ENCODE data around the gene PPP2R2B.
"Not testable (repeated sequence)": the region's sequence is repeated elsewhere in the genome, so short reads cannot be mapped to it uniquely, and the experiment has no call there.

The PPP2R2B gene

GRCh38 chr5:146643776-146644175, 234.8 kb downstream of the PPP2R2B start:
- DNase-seq = no peak

- no peak for DNase-seq
These were observed 236.1 kb downstream of the PPP2R2B start for GRCh38 chr5:146642410-146642809.

DNA sequence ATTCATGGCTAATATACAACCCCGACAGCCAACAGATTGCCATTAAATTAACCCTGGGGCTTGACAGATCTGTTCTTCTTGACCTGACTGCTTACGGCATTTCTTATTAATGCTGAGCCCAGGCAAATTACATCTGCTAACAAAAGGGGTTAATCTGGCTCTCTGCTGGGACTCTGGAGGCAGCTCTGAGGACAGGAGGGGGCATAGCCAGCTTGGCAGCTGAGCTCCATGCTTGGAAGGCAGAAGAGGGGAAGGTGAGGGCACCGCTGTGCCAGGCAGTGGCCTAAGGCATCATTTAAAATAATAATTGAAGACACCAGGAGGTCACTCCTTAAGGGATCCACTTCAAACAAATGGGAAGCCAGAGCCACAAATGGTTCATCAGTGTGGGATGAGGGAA, 236.6 kb downstream of the PPP2R2B start:
- DNase-seq = no peak

DNA sequence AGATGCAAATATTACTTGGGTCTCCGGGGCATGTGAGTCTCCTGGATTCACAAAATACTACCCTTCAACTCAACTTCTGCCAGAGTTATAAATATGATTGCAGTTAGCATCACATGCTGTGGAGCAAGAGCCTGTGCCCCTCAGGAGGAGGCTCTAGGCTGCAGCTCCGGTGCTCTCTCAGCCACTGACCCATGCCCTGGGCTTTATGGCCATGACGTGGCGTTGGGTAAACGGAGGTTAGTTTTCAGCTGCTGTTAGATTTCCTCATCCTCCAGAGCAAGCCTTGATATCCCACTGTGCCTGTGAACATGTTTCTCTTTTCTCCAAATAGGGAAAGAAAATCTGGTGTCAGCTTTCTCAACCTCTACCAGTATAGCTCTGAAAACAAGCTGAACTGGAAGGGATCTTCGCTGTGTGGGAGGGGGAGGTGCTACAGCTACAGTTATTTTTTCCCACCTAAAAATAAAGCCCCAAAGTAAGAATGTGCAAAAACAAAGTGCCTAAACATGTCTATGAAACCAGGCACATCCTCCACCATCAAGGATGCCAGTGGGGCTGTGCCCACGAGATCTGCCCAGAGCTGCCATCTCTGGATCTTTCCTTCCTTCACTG, 238.2 kb downstream of the PPP2R2B start:
- no peak for DNase-seq

GRCh38 chr5:146635443-146635842, 243.1 kb downstream of the PPP2R2B start:
- DNase-seq = no peak

DNA sequence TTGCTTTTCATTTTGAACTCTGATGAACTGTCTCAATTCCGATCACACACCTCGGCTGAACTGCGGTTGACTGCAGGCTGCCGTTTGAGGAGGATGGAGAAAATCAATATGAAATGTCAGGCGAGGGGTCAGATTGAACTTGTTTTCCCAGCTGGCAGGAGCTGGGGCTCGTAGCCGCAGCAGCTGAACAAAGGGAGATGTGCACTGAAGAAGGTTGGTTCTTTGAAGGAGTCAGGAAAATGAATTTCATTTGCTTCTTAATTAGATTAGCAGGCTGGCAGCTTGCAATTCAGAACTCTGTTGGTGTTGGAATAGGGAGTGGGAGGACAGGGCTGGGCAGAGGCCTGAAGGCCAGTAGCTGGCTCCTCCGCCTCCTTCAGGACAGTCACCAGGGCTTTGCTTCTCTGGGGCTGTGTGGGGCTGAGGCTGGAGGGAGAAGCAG, 245.2 kb downstream of the PPP2R2B start:
- DNase-seq = no peak

DNA sequence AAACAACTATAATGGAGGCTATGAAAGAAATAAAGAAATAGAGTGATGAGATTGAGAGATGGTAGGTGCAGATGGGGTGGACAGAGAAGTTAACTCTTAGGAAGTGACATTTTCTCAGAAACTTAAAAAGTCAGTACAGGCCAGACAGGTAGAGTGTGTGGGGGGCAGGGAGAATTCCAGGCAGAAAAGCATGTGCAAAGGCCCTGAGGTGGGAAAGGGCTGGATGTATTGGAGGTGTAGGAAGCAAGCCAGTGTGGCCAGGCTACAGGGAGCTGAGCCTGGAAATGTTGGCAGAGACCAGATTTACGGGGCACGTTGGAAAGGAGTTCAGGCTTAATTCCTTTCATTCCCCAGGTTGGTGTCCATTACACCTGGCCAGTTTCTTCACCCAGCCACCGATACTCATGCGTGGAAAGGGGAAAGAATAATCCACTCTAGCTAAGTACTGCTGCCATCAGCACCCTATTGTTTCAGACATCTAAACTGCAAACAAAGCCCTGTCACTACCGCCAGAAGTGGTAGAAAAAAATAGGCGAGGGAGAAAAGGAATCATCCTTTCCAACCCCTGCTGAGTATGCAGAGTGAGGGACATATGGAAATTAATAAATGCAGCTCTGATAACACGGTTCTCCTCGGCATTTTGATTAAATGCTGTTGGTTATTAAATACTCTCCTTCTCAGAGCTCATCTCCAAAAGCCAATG, 245.8 kb downstream of the PPP2R2B start:
- no peak for DNase-seq

DNA sequence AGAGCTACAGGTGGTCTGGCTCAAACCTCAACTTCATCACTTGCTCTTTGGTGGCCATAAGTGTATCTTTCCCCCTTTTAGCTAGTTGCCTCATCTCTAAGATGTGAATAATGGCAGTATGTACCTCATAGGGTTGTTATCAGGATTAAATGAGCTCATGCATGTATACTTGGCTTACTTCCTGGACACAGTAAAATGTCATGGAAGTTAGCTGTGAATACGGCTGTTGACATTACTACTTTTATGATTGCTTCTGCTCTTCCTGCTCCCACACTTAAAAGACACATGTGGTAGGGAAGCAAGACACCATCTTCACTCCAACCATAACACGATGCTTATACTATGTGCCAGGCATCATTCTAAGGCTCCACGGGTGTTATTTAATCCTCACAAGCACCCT, 248.1 kb downstream of the PPP2R2B start:
- DNase-seq = no peak

GRCh38 chr5:146628950-146629349, 249.6 kb downstream of the PPP2R2B start:
- DNase-seq = no peak

GRCh38 chr5:146626936-146627335, 251.6 kb downstream of the PPP2R2B start:
- no peak for DNase-seq

DNA sequence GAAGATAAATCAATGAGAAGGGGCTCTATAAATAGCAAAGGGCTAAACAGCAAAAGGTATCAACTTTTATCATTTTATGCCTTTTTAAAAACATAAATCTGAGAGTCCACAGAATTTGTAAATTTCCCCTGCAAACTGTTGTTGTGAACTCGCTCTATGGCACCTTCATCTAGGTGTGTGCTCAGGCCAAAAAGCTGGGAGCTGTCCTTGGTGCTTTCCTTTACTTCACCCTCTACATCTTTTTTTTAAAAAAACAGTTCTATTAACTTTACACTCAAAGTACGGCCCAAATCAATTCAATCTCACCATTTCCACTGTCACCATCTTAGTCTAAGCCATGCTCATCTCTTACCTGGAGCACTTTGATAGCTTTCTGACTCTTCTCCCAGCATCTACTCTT, 254.4 kb downstream of the PPP2R2B start:
- DNase-seq = no peak

DNA sequence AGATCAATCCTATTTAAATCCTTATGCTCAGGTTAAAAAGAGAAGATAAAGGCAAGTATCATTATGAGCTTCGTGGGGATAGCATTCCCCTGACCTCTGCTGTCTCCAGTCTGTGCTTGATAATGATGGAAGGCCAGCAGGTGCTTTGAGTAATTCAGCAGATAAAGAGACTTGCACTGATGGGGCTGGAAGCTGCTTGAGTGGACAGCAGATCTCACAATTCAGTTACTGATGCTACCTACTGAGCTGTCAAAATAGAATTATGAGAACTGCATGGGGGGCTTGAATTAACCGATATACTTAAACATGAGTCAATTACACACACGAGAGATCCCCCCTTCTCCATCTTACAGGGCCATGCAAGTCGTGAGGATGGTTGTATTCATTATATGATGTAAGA, 254.9 kb downstream of the PPP2R2B start:
- DNase-seq = no peak

GRCh38 chr5:146623009-146623408, 255.5 kb downstream of the PPP2R2B start:
- DNase-seq = no peak

DNA sequence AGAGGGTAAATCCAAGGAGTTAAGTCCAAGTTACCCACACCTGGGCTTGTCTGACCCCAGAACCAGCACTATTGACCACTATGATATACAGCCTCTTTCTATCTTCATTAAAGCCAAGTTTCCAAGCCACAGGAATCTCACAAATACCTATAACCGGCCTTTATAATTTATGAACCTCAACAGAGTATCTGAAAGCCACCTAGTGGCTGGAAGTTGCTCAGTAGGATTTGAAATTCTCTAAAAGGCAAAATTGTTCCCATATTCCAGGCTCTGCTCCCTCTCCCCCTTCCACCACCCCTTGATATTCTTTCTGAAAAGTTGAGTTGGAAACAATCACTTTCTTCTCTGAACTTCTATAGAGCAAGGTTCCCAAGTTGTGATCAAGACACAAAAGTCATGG, 256.2 kb downstream of the PPP2R2B start:
- no peak for DNase-seq

GRCh38 chr5:146620669-146621051, 257.9 kb downstream of the PPP2R2B start:
- no peak for DNase-seq

DNA sequence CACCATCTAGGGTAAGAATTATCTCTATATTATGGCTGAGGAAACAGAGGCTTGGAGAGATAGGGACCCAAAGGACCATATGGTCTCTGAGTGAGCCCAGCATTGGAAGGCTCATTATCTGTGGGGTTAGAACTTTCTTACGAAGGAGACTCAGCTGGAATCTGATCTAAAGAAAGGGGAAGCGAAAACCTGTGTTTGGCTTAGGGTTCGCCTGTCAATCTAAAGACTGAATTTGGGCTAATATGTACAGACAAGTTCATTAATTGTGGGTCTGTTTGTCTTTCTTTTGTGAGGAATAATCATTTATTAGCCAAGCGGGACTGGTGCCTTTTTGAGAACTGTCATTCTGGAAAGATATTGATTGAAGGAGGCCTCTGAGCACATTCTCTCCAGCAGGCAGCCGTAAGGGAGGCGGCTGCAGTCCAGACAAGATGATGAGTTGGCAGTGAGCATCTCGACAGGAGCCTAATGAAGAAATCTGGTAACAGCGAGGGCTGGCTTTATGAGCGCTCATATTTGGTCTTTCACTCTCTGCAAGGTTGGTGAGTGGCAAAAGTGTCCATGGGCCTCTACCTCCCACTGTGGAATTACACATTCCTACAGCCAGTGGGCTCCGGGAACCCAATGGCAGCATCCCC, 258.4 kb downstream of the PPP2R2B start:
- no peak for DNase-seq

GRCh38 chr5:146618434-146618833, 260.1 kb downstream of the PPP2R2B start:
- DNase-seq = no peak

- not testable (repeated sequence) for DNase-seq
These were observed 268.8 kb downstream of the PPP2R2B start for GRCh38 chr5:146609731-146610130.

- no peak for DNase-seq
These were observed 270.8 kb downstream of the PPP2R2B start for GRCh38 chr5:146607659-146608332.

DNA sequence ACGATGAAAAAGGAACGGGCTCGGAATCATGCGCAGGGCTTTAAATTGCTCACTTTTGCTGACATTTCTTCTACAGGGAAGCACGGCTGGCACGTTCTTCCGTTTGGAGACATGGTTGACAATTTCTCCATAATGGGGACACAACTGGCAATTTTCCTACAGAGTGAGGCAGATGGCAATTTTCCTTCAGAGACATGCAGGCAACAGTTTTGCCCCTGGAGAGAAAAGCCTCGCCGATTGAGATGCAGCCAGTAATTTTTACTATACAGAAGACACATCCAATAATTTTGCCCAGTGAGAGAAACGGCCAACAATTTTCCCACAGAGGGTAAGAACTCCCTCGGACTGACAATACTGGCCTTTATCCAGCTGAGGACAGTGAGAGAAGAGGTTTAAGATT, 271.7 kb downstream of the PPP2R2B start:
- DNase-seq = no peak

GRCh38 chr5:146600376-146600775, 278.2 kb downstream of the PPP2R2B start:
- no peak for DNase-seq

GRCh38 chr5:146599261-146599660, 279.3 kb downstream of the PPP2R2B start:
- DNase-seq = no peak

DNA sequence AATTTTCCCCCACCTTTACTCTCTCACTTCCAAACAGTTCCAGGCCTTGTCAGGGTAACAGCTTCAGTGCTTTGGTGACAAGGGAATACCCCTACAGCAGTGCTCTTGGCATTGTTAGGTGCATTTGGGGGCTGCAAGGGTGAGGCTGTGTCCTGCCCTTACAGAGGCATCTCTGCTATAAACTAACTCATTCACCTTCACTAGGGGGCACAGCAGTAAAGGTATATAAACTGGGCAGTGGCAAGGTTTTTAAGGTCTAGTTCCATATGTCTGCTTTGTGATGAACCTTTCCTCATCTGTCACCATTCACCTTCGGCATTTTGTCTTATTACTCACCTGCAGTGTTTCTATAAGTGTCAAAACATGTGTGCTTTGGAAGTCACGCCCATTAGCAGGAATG, 283.5 kb downstream of the PPP2R2B start:
- DNase-seq = no peak

- no peak for DNase-seq
These were observed 286.2 kb downstream of the PPP2R2B start for GRCh38 chr5:146592352-146592751.

Measured in activated naive CD4-positive, alpha-beta T cell treated with Interleukin-2 at 50 U/mL for 16 hours (primary cell).